GM15510 (cell line): ENCODE results near the gene RNF20.

Experiments used
- POLR2A ChIP-seq: IDR thresholded peaks from 3 replicates; pipeline ENCODE4 v1.6.1; 2011; ENCODE audit warnings: borderline replicate concordance; ENCODE audit not compliant: insufficient read length; ENCODE audit errors: extremely low read depth

The RNF20 gene

GRCh38 chr9:101513351-101513750 is 20.3 kb upstream of the RNF20 start:
- no peak for TF ChIP-seq POLR2A

- TF ChIP-seq POLR2A = no peak
Measured at GRCh38 chr9:101514071-101514470, 19.6 kb upstream of the RNF20 start.

GRCh38 chr9:101516655-101517054 is 17.0 kb upstream of the RNF20 start:
- TF ChIP-seq POLR2A = no peak

GRCh38 chr9:101524371-101524770 is 9.3 kb upstream of the RNF20 start:
- no peak for TF ChIP-seq POLR2A

- no peak for TF ChIP-seq POLR2A
Measured at GRCh38 chr9:101527066-101527465, 6.6 kb upstream of the RNF20 start.

GRCh38 chr9:101528015-101528414 is 5.6 kb upstream of the RNF20 start:
- no peak for TF ChIP-seq POLR2A

- TF ChIP-seq POLR2A = no peak
Measured at GRCh38 chr9:101530076-101530711, 3.5 kb upstream of the RNF20 start.

GRCh38 chr9:101536351-101536750 is 2.7 kb downstream of the RNF20 start:
- no peak for TF ChIP-seq POLR2A

GRCh38 chr9:101536938-101537337 is 3.3 kb downstream of the RNF20 start:
- TF ChIP-seq POLR2A = no peak

GRCh38 chr9:101540069-101540468 is 6.4 kb downstream of the RNF20 start:
- no peak for TF ChIP-seq POLR2A

- no peak for TF ChIP-seq POLR2A
Measured at GRCh38 chr9:101543098-101543735, 9.6 kb downstream of the RNF20 start.

- no peak for TF ChIP-seq POLR2A
Measured at GRCh38 chr9:101561740-101562139, 28.1 kb downstream of the RNF20 start.

- no peak for TF ChIP-seq POLR2A
Measured at GRCh38 chr9:101562966-101563365, 29.3 kb downstream of the RNF20 start.

GRCh38 chr9:101564252-101564651 is 30.6 kb downstream of the RNF20 start:
- TF ChIP-seq POLR2A = no peak

GRCh38 chr9:101566904-101567724 is 33.5 kb downstream of the RNF20 start:
- TF ChIP-seq POLR2A = no peak
